Astrocyte (in vitro differentiated cells and primary cell): ENCODE data around the gene CCDC85B. TPM values are rescaled to one million over a fixed set of nuclear protein-coding genes. Genes with fewer than 3 reads are reported as not detected.

Experiments
- DNase-seq: peaks from one replicate; pipeline ENCODE4 v3.0.0-alpha.2; 2010; ENCODE audit warnings: low read depth
- FAIRE-seq: peaks from 2 replicates; lab custom pipeline; 2011; peaks lifted over from hg19 to GRCh38; lab: Jason Lieb, UNC
- H2AFZ ChIP-seq: 2 replicates; pipeline ENCODE4 v1.6.0; 2012; ENCODE audit warnings: low read depth, low read length, inconsistent platforms
- H3K27ac ChIP-seq: 2 replicates; pipeline ENCODE4 v1.5.1; 2011; ENCODE audit warnings: low read depth, low read length, inconsistent platforms
- H3K27me3 ChIP-seq: 2 replicates; pipeline ENCODE4 v1.6.0; 2011; ENCODE audit warnings: low read length, inconsistent platforms; ENCODE audit not compliant: insufficient read depth
- H3K36me3 ChIP-seq: 2 replicates; pipeline ENCODE4 v1.5.1; 2011; ENCODE audit warnings: low read length, inconsistent platforms; ENCODE audit not compliant: insufficient read depth
- H3K4me1 ChIP-seq: 2 replicates; pipeline ENCODE4 v1.5.1; 2011; ENCODE audit warnings: low read length, inconsistent platforms; ENCODE audit not compliant: insufficient read depth
- H3K4me2 ChIP-seq: 2 replicates; pipeline ENCODE4 v1.6.0; 2012; ENCODE audit warnings: low read length, inconsistent platforms
- H3K4me3 ChIP-seq: 2 replicates; pipeline ENCODE4 v1.5.1; 2011; ENCODE audit warnings: low read depth, mild to moderate bottlenecking, low read length, inconsistent platforms; ENCODE audit not compliant: insufficient read depth
- H3K79me2 ChIP-seq: 2 replicates; pipeline ENCODE4 v1.6.0; 2012; ENCODE audit warnings: mild to moderate bottlenecking, low read length, inconsistent platforms; ENCODE audit not compliant: insufficient read depth
- H3K9ac ChIP-seq: 2 replicates; pipeline ENCODE4 v1.6.0; 2012; ENCODE audit warnings: mild to moderate bottlenecking, low read length, inconsistent platforms
- H3K9me3 ChIP-seq: 2 replicates; pipeline ENCODE4 v1.5.1; 2012; ENCODE audit warnings: low read depth, mild to moderate bottlenecking, low read length, inconsistent platforms; ENCODE audit not compliant: insufficient read depth
- H4K20me1 ChIP-seq: 2 replicates; pipeline ENCODE4 v1.6.0; 2012; ENCODE audit warnings: low read length, inconsistent platforms; ENCODE audit not compliant: insufficient read depth
- H3K27ac Mint-ChIP-seq: one replicate; pipeline ENCODE4 v1.8.0; 2021; ENCODE audit warnings: mild to moderate bottlenecking, mixed read lengths; ENCODE audit not compliant: unreplicated experiment
- H3K27me3 Mint-ChIP-seq: one replicate; pipeline ENCODE4 v1.8.0; 2021; ENCODE audit warnings: low read depth, mixed read lengths; ENCODE audit not compliant: unreplicated experiment
- H3K36me3 Mint-ChIP-seq: one replicate; pipeline ENCODE4 v1.8.0; 2021; ENCODE audit warnings: low read depth, mixed read lengths; ENCODE audit not compliant: unreplicated experiment
- H3K4me1 Mint-ChIP-seq: one replicate; pipeline ENCODE4 v1.8.0; 2021; ENCODE audit warnings: low read depth, mixed read lengths; ENCODE audit not compliant: unreplicated experiment
- H3K4me3 Mint-ChIP-seq: one replicate; pipeline ENCODE4 v1.8.0; 2021; ENCODE audit warnings: mild to moderate bottlenecking, moderate library complexity, mixed read lengths; ENCODE audit not compliant: unreplicated experiment
- H3K9me3 Mint-ChIP-seq: one replicate; pipeline ENCODE4 v1.8.0; 2021; ENCODE audit warnings: mild to moderate bottlenecking, mixed read lengths; ENCODE audit not compliant: unreplicated experiment
- EZH2 ChIP-seq: IDR thresholded peaks from 2 replicates; pipeline ENCODE4 v1.6.1; 2012; ENCODE audit warnings: mild to moderate bottlenecking, low read length, inconsistent platforms; ENCODE audit not compliant: insufficient read depth
- total RNA-seq: library from RNA; stranded (reverse); gene quantifications from 2 replicates; pipeline ENCODE4 v1.2.1, GENCODE V29; 2021
- TF ChIP-seq, protein P1 (sequence below): IDR thresholded peaks from 2 replicates; pipeline ENCODE4 v1.5.1; 2011; ENCODE audit warnings: low read depth, mild to moderate bottlenecking, inconsistent platforms, low read length, moderate library complexity; ENCODE audit not compliant: insufficient read depth

Gene CCDC85B
- total RNA-seq, 1 donor from 2014 or later = 31.4 TPM

DNA sequence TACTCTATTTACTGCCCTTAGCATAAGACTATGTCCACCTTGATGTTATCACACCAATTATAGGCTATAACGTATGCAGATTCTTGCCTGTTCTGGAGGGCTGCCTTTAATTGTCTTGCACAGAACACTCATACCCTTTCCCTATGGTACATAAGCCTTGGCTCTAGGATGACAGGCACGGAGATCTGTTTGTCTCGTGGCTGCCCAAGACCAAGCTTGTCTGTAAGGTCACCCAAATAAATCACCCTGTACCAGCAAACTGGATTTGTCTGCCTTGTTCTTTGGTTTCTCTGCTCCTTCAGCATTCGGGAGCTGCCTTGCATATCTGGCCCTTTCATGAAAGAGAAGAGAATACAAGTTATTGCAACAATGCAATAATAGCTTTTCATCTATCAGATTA lies 47.3 kb downstream of the CCDC85B start:
- DNase-seq (no peak), FAIRE-seq (no peak)
- H4K20me1 ChIP-seq = no peaks in the 10 kb centered on the region
- H3K4me1 Mint-ChIP-seq = peaks cover 9% of the 10 kb centered on the region
- H2AFZ ChIP-seq = no peak overlapping the region
- H3K36me3 Mint-ChIP-seq = no peaks in the 10 kb centered on the region
- no peak overlapping the region for H3K9ac ChIP-seq
- no peaks in the 10 kb centered on the region for H3K27me3 ChIP-seq
- no peak overlapping the region for H3K27ac ChIP-seq
- no peak overlapping the region for H3K4me3 Mint-ChIP-seq
- no peaks in the 10 kb centered on the region for H3K9me3 Mint-ChIP-seq
- no peaks in the 10 kb centered on the region for H3K79me2 ChIP-seq
- H3K27ac Mint-ChIP-seq = no peak overlapping the region
- H3K9me3 ChIP-seq = no peaks in the 10 kb centered on the region
- no peaks in the 10 kb centered on the region for H3K36me3 ChIP-seq
- H3K27me3 Mint-ChIP-seq = peaks cover 2% of the 10 kb centered on the region
- peaks cover 12% of the 10 kb centered on the region for H3K4me1 ChIP-seq
- no peak overlapping the region for H3K4me3 ChIP-seq
- no peak for TF ChIP-seq EZH2
- TF ChIP-seq, protein P1, sequence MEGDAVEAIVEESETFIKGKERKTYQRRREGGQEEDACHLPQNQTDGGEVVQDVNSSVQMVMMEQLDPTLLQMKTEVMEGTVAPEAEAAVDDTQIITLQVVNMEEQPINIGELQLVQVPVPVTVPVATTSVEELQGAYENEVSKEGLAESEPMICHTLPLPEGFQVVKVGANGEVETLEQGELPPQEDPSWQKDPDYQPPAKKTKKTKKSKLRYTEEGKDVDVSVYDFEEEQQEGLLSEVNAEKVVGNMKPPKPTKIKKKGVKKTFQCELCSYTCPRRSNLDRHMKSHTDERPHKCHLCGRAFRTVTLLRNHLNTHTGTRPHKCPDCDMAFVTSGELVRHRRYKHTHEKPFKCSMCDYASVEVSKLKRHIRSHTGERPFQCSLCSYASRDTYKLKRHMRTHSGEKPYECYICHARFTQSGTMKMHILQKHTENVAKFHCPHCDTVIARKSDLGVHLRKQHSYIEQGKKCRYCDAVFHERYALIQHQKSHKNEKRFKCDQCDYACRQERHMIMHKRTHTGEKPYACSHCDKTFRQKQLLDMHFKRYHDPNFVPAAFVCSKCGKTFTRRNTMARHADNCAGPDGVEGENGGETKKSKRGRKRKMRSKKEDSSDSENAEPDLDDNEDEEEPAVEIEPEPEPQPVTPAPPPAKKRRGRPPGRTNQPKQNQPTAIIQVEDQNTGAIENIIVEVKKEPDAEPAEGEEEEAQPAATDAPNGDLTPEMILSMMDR = no peak
- H3K4me2 ChIP-seq = no peak overlapping the region

Other genes with a start within 250 kb of the CCDC85B start
- gene RELA, start 227.8 kb upstream of the CCDC85B start, total RNA-seq = 62.2 and 68.9 TPM in 2 replicates
- 26.8 and 31.4 TPM in 2 replicates for gene KAT5, start 178.4 kb upstream of the CCDC85B start, total RNA-seq
- 24.7 and 25.0 TPM in 2 replicates for gene RNASEH2C, start 169.9 kb upstream of the CCDC85B start, total RNA-seq
- 10.4 and 10.9 TPM in 2 replicates for gene AP5B1, start 109.7 kb upstream of the CCDC85B start, total RNA-seq
- 0.22 and 1.0 TPM in 2 replicates for gene OVOL1, start 103.6 kb upstream of the CCDC85B start, total RNA-seq
- 1.2 and 1.5 TPM in 2 replicates for gene SNX32, start 56.7 kb upstream of the CCDC85B start, total RNA-seq
- 1,793 and 1,931 TPM in 2 replicates for gene CFL1, start 32.5 kb upstream of the CCDC85B start, total RNA-seq
- gene MUS81, start 30.2 kb upstream of the CCDC85B start, total RNA-seq = 59.9 and 64.3 TPM in 2 replicates
- gene EFEMP2, start 17.9 kb upstream of the CCDC85B start, total RNA-seq = 97.3 and 119 TPM in 2 replicates
- gene CTSW, start 10.8 kb upstream of the CCDC85B start, total RNA-seq = not detected in 2 replicates
- 67.4 and 68.7 TPM in 2 replicates for gene FIBP, start 2.2 kb upstream of the CCDC85B start, total RNA-seq
- gene FOSL1, start 9.7 kb downstream of the CCDC85B start, total RNA-seq = 24.5 and 37.9 TPM in 2 replicates
- 34.6 and 35.3 TPM in 2 replicates for gene C11orf68, start 28.4 kb downstream of the CCDC85B start, total RNA-seq
- gene DRAP1, start 28.8 kb downstream of the CCDC85B start, total RNA-seq = 158 and 169 TPM in 2 replicates
- gene TSGA10IP, start 54.8 kb downstream of the CCDC85B start, total RNA-seq = not detected in 2 replicates
- 36.3 and 36.5 TPM in 2 replicates for gene SART1, start 71.1 kb downstream of the CCDC85B start, total RNA-seq
- 35.9 and 42.7 TPM in 2 replicates for gene EIF1AD, start 111.5 kb downstream of the CCDC85B start, total RNA-seq
- gene BANF1, start 111.8 kb downstream of the CCDC85B start, total RNA-seq = 158 and 180 TPM in 2 replicates
- not detected in 2 replicates for gene CST6, start 121.3 kb downstream of the CCDC85B start, total RNA-seq
- gene CATSPER1, start 135.8 kb downstream of the CCDC85B start, total RNA-seq = 0.45 TPM in 1 of 2 replicates, not detected in the other
- 0.46 and 0.61 TPM in 2 replicates for gene GAL3ST3, start 158.5 kb downstream of the CCDC85B start, total RNA-seq
- gene SF3B2, start 161.7 kb downstream of the CCDC85B start, total RNA-seq = 169 and 170 TPM in 2 replicates
- 86.0 and 86.9 TPM in 2 replicates for gene PACS1, start 179.6 kb downstream of the CCDC85B start, total RNA-seq